Hepatocyte (in vitro differentiated cells): ENCODE measurements around the gene PDIA5. TPM values are rescaled to one million over a fixed set of nuclear protein-coding genes. Genes with fewer than 3 reads are reported as not detected.

Experiments used
- DNase-seq: peaks from one replicate; pipeline ENCODE4 v3.0.0-alpha.2; 2016; ENCODE audit warnings: low spot score
- H2AFZ ChIP-seq: fragments of 200-600 bp; sonication (generic); 2 replicates; pipeline ENCODE4 v1.6.0; 2016; ENCODE audit warnings: antibody characterized with exemption, mild to moderate bottlenecking
- H3K27ac ChIP-seq: fragments of 200-600 bp; sonication (generic); 2 replicates; pipeline ENCODE4 v1.5.1; 2016; ENCODE audit warnings: mild to moderate bottlenecking
- H3K27me3 ChIP-seq: fragments of 200-600 bp; sonication (generic); 2 replicates; pipeline ENCODE4 v1.6.1; 2016
- H3K36me3 ChIP-seq: fragments of 200-600 bp; sonication (generic); replicated peaks from 2 replicates; pipeline ENCODE4 v1.5.1; 2016; ENCODE audit warnings: low read depth; ENCODE audit not compliant: insufficient read depth
- H3K4me1 ChIP-seq: fragments of 200-600 bp; sonication (generic); 2 replicates; pipeline ENCODE4 v1.5.1; 2016; ENCODE audit warnings: mild to moderate bottlenecking, moderate library complexity; ENCODE audit not compliant: insufficient read depth
- H3K4me2 ChIP-seq: fragments of 200-600 bp; sonication (generic); 2 replicates; pipeline ENCODE4 v1.6.0; 2016
- H3K4me3 ChIP-seq: fragments of 200-600 bp; sonication (generic); 2 replicates; pipeline ENCODE4 v1.5.1; 2016; ENCODE audit warnings: mild to moderate bottlenecking
- H3K79me2 ChIP-seq: fragments of 200-600 bp; sonication (generic); 2 replicates; pipeline ENCODE4 v1.6.0; 2017; ENCODE audit warnings: mild to moderate bottlenecking
- H3K9me2 ChIP-seq: fragments of 200-600 bp; sonication (generic); replicated peaks from 2 replicates; pipeline ENCODE4 v1.6.0; 2017; ENCODE audit warnings: mild to moderate bottlenecking; ENCODE audit not compliant: insufficient read depth
- H3K9me3 ChIP-seq: fragments of 200-600 bp; sonication (generic); 2 replicates; pipeline ENCODE4 v1.5.1; 2016; ENCODE audit warnings: low read depth, mild to moderate bottlenecking
- H4K20me1 ChIP-seq: fragments of 200-600 bp; sonication (generic); 2 replicates; pipeline ENCODE4 v1.6.0; 2016; ENCODE audit warnings: mild to moderate bottlenecking; ENCODE audit not compliant: insufficient read depth, poor library complexity, severe bottlenecking
- CTCF ChIP-seq: fragments of 200-600 bp; sonication (generic); IDR thresholded peaks from 2 replicates; pipeline ENCODE4 v1.5.1; 2016; ENCODE audit warnings: antibody characterized with exemption, mild to moderate bottlenecking; ENCODE audit not compliant: poor library complexity
- EZH2 ChIP-seq: fragments of 200-600 bp; sonication (generic); IDR thresholded peaks from 2 replicates; pipeline ENCODE4 v1.6.1; 2016; ENCODE audit warnings: antibody characterized with exemption, mild to moderate bottlenecking, borderline replicate concordance
- EZH2phosphoT487 ChIP-seq: fragments of 200-600 bp; sonication (generic); IDR thresholded peaks from one replicate; pipeline ENCODE4 v1.6.1; 2018; ENCODE audit warnings: antibody characterized with exemption, mild to moderate bottlenecking, low read depth, moderate library complexity; ENCODE audit not compliant: unreplicated experiment, severe bottlenecking
- WGBS: methylation state at CpG from one replicate; pipeline ENCODE4 v1.1.6; 2016; ENCODE audit warnings: low lambda C conversion rate; ENCODE audit errors: missing lambda C conversion rate; 5-methylcytosine and 5-hydroxymethylcytosine counted together
- polyA plus RNA-seq: library from polyadenylated mRNA; unstranded; fragments of >200 nt; fragmentation: Nextera tagmentation; extraction: Ambion mirVana; gene quantifications from 2 replicates; pipeline ENCODE4 v1.2.1, GENCODE V29; 2016
- total RNA-seq: library from RNA; depleted of rRNA; stranded (reverse); fragments of >200 nt; gene quantifications from 2 replicates; pipeline ENCODE4 v1.2.3, GENCODE V29; 2014

The PDIA5 gene
- total and polyA plus RNA-seq, 2 experiments from 2014 or later: 71.8 to 97.3 TPM

GRCh38 chr3:123168605-123169004, 101.8 kb downstream of the PDIA5 start:
- peaks cover 6% of the 10 kb centered on the region for H3K36me3 ChIP-seq
- H3K9me2 ChIP-seq: no peaks in the 10 kb centered on the region
- H3K27ac ChIP-seq: no peak overlapping the region
- H3K4me1 ChIP-seq: peaks cover 15% of the 10 kb centered on the region
- no peaks in the 10 kb centered on the region for H3K79me2 ChIP-seq
- WGBS: 83% methylated on average over 2 of the region's 2 CpGs
- no peak overlapping the region for H3K4me2 ChIP-seq
- DNase-seq: no peak
- no peak overlapping the region for H2AFZ ChIP-seq
- no peak overlapping the region for H3K4me3 ChIP-seq
- TF ChIP-seq CTCF (no peak), EZH2 (no peak), EZH2phosphoT487 (no peak)
- H4K20me1 ChIP-seq: no peaks in the 10 kb centered on the region
- no peaks in the 10 kb centered on the region for H3K9me3 ChIP-seq
- H3K27me3 ChIP-seq: no peaks in the 10 kb centered on the region

- H3K4me3 ChIP-seq: no peak overlapping the region
- no peaks in the 10 kb centered on the region for H3K79me2 ChIP-seq
- H3K27ac ChIP-seq: peak overlapping the region; percentile 58
- no peaks in the 10 kb centered on the region for H4K20me1 ChIP-seq
- peaks cover 6% of the 10 kb centered on the region for H3K36me3 ChIP-seq
- H3K9me2 ChIP-seq: no peaks in the 10 kb centered on the region
- no peaks in the 10 kb centered on the region for H3K27me3 ChIP-seq
- no peaks in the 10 kb centered on the region for H3K9me3 ChIP-seq
- H2AFZ ChIP-seq: no peak overlapping the region
- TF ChIP-seq EZH2: no peak
- TF ChIP-seq CTCF: no peak
- no peak for TF ChIP-seq EZH2phosphoT487
- peaks cover 15% of the 10 kb centered on the region for H3K4me1 ChIP-seq
- 42% methylated on average over 5 of the region's 5 CpGs for WGBS
- no peak overlapping the region for H3K4me2 ChIP-seq
- no peak for DNase-seq
These were observed 102.7 kb downstream of the PDIA5 start for GRCh38 chr3:123169492-123169929.

GRCh38 chr3:123169930-123170329, 103.1 kb downstream of the PDIA5 start:
- TF ChIP-seq EZH2 (no peak), CTCF (no peak), EZH2phosphoT487 (no peak)
- no peak overlapping the region for H3K4me2 ChIP-seq
- no peaks in the 10 kb centered on the region for H3K79me2 ChIP-seq
- no peaks in the 10 kb centered on the region for H3K9me3 ChIP-seq
- peaks cover 15% of the 10 kb centered on the region for H3K4me1 ChIP-seq
- no peaks in the 10 kb centered on the region for H4K20me1 ChIP-seq
- H3K9me2 ChIP-seq: no peaks in the 10 kb centered on the region
- 55% methylated on average over 2 of the region's 2 CpGs for WGBS
- no peak for DNase-seq
- no peak overlapping the region for H2AFZ ChIP-seq
- no peak overlapping the region for H3K4me3 ChIP-seq
- peak overlapping the region; percentile 58 for H3K27ac ChIP-seq
- H3K36me3 ChIP-seq: peaks cover 1% of the 10 kb centered on the region
- H3K27me3 ChIP-seq: no peaks in the 10 kb centered on the region

- H3K4me2 ChIP-seq: no peak overlapping the region
- H3K4me3 ChIP-seq: no peak overlapping the region
- no peaks in the 10 kb centered on the region for H4K20me1 ChIP-seq
- H3K27ac ChIP-seq: no peak overlapping the region
- no peaks in the 10 kb centered on the region for H3K36me3 ChIP-seq
- no peak for DNase-seq
- H3K27me3 ChIP-seq: no peaks in the 10 kb centered on the region
- 90% methylated on average over 5 of the region's 5 CpGs for WGBS
- TF ChIP-seq EZH2 (no peak), EZH2phosphoT487 (no peak), CTCF (no peak)
- no peak overlapping the region for H2AFZ ChIP-seq
- no peaks in the 10 kb centered on the region for H3K79me2 ChIP-seq
- H3K4me1 ChIP-seq: no peaks in the 10 kb centered on the region
- H3K9me3 ChIP-seq: no peaks in the 10 kb centered on the region
- H3K9me2 ChIP-seq: no peaks in the 10 kb centered on the region
These were observed 114.0 kb downstream of the PDIA5 start for GRCh38 chr3:123180791-123181190.
